ENCODE measurements around the gene ANXA4. TPM values are rescaled to one million over a fixed set of nuclear protein-coding genes. Genes with fewer than 3 reads are reported as not detected.
A peak's percentile ranks its signal among the peaks of the same experiment; 100 is the strongest.

Gene ANXA4
- 10 to 100 TPM; 62.8 to 67.8 TPM for total RNA-seq

- no peaks in the 10 kb centered on the region for H3K36me3 ChIP-seq
- no peak for TF ChIP-seq CTCF (IDR thresholded peaks at IDR 0.05)
- peak; percentile 56 for ATAC-seq (ENCODE audit: insufficient number of reproducible peaks, low FRiP score, low read depth)
Observed at GRCh38 chr2:69741575-69742321, at the start of gene ANXA4. ANXA4 (plus strand) TSS chr2:69742134; CDS start chr2:69781566, 39,432 bp downstream.

GRCh38 chr2:69692424-69692823, 49.5 kb upstream of the ANXA4 start:
- Histone ChIP-seq H3K4me3 (no peak overlapping the region), H3K4me1 (ENCODE audit: control insufficient read depth in 1 of 2, low read depth in 2 of 2) (peaks cover 8 to 15% of the 10 kb centered on the region in 2 donors), H3K27me3 (replicated peaks; ENCODE audit: insufficient read depth) (no peaks in the 10 kb centered on the region), H3K9me3 (no peaks in the 10 kb centered on the region), H3K27ac (no peak overlapping the region), H3K36me3 (no peaks in the 10 kb centered on the region)
- no peak for TF ChIP-seq CTCF (IDR thresholded peaks at IDR 0.05)
- ATAC-seq (ENCODE audit: insufficient number of reproducible peaks, low FRiP score, low read depth) (no peak), DNase-seq (ENCODE audit: low spot score) (no peak)

More at GRCh38 chr2:69741575-69742321, at the start of gene ANXA4:
- Histone ChIP-seq H3K27me3 (replicated peaks; ENCODE audit: insufficient read depth) (no peaks in the 10 kb centered on the region), H3K9me3 (no peaks in the 10 kb centered on the region), H3K27ac (peak within 1 kb of the TSS; percentile 90 to 94), H3K4me3 (peak within 1 kb of the TSS; percentile 83), H3K4me1 (ENCODE audit: control insufficient read depth in 1 of 2, low read depth in 2 of 2) (peaks cover 12 to 32% of the 10 kb centered on the region in 2 donors)
- peak; percentile 38 for DNase-seq (ENCODE audit: low spot score)

GRCh38 chr2:69693059-69693774, 48.7 kb upstream of the ANXA4 start:
- TF ChIP-seq CTCF (IDR thresholded peaks at IDR 0.05), result no peak
- no peak for DNase-seq (ENCODE audit: low spot score)
- H3K4me3 ChIP-seq, result no peak overlapping the region
- H3K9me3 ChIP-seq, result no peaks in the 10 kb centered on the region
- H3K27ac ChIP-seq, result no peak overlapping the region
- no peaks in the 10 kb centered on the region for H3K36me3 ChIP-seq
- H3K27me3 ChIP-seq (replicated peaks; ENCODE audit: insufficient read depth), result no peaks in the 10 kb centered on the region
- peaks cover 8 to 15% of the 10 kb centered on the region in 2 donors for H3K4me1 ChIP-seq (ENCODE audit: control insufficient read depth in 1 of 2, low read depth in 2 of 2)
- ATAC-seq (ENCODE audit: insufficient number of reproducible peaks, low FRiP score, low read depth), result no peak

GRCh38 chr2:69693775-69694450, 48.0 kb upstream of the ANXA4 start:
- no peak for ATAC-seq (ENCODE audit: insufficient number of reproducible peaks, low FRiP score, low read depth)

More at GRCh38 chr2:69693775-69694450, 48.0 kb upstream of the ANXA4 start:
- Histone ChIP-seq H3K27ac (no peak overlapping the region), H3K4me1 (ENCODE audit: control insufficient read depth in 1 of 2, low read depth in 2 of 2) (peaks cover 8 to 15% of the 10 kb centered on the region in 2 donors), H3K36me3 (no peaks in the 10 kb centered on the region), H3K4me3 (no peak overlapping the region), H3K9me3 (no peaks in the 10 kb centered on the region), H3K27me3 (replicated peaks; ENCODE audit: insufficient read depth) (no peaks in the 10 kb centered on the region)
- TF ChIP-seq CTCF (IDR thresholded peaks at IDR 0.05), result no peak
- DNase-seq (ENCODE audit: low spot score), result no peak

Data from thoracic aorta (tissue), 2 donors.